ENCODE results near the gene RPP25L. TPM values are rescaled to one million over a fixed set of nuclear protein-coding genes. Genes with fewer than 3 reads are reported as not detected.

RPP25L gene
- total RNA-seq, 1 donor from 2014 or later, result 24.5 TPM

DNA sequence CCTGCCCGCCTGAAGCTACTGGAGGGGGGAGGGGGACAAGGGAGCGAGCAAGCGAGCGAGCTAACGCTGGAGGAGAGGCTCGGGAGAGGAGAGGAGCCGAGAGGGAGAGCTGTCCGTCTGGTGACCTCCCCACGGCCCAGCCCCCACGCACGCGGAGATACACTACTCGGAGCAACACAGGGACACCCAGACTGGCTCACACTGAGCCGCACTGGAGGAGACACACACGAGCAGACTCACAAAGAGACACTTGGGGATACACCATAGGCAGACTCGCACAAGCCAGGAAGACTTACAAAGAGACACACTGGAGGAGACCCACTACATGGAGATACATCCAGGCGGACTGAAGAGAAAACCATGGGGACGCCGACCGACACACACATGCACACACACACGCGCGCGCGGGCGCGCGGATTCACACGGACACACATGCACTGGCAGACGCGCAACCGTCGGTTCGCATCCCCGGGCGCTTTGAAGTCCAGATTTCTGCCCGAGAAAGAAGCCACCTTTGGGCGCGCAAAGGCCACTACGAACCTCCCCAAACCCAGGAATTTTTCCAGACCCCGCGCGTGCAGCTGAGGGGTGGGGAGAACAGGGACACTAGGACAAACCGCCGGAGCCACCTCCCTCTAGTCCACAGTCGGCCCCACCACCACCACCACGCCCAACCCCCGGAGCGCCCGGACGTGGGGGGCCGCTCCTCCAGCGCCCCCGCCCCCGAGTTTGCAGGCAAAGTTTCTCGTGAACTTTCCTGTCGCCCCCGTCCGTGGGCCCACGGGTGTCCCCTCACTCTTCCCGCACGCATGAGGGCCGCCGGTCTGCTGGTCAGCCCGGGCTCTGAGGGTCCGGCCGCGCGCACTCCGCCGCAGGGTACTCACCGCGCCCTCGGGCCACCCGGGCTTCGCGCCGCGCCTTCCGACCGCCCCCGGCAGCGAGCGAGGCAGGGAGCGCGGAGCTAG lies 22.9 kb downstream of the RPP25L start:
- Mint-ChIP-seq H3K9me3 (no peaks in the 10 kb centered on the region), H3K27me3 (ENCODE audit: low read depth) (peaks cover 94% of the 10 kb centered on the region), H3K36me3 (no peaks in the 10 kb centered on the region), H3K27ac (peak overlapping the region; percentile 41), H3K4me1 (peaks cover 40% of the 10 kb centered on the region), H3K4me3 (peak overlapping the region; percentile 85)
- TF ChIP-seq, protein P1, sequence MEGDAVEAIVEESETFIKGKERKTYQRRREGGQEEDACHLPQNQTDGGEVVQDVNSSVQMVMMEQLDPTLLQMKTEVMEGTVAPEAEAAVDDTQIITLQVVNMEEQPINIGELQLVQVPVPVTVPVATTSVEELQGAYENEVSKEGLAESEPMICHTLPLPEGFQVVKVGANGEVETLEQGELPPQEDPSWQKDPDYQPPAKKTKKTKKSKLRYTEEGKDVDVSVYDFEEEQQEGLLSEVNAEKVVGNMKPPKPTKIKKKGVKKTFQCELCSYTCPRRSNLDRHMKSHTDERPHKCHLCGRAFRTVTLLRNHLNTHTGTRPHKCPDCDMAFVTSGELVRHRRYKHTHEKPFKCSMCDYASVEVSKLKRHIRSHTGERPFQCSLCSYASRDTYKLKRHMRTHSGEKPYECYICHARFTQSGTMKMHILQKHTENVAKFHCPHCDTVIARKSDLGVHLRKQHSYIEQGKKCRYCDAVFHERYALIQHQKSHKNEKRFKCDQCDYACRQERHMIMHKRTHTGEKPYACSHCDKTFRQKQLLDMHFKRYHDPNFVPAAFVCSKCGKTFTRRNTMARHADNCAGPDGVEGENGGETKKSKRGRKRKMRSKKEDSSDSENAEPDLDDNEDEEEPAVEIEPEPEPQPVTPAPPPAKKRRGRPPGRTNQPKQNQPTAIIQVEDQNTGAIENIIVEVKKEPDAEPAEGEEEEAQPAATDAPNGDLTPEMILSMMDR (IDR thresholded peaks at IDR 0.05; ENCODE audit: unreplicated experiment), result no peak
- DNase-seq (ENCODE audit: low spot score in 2 of 2, unreplicated experiment in 2 of 2), result no peak

DNA sequence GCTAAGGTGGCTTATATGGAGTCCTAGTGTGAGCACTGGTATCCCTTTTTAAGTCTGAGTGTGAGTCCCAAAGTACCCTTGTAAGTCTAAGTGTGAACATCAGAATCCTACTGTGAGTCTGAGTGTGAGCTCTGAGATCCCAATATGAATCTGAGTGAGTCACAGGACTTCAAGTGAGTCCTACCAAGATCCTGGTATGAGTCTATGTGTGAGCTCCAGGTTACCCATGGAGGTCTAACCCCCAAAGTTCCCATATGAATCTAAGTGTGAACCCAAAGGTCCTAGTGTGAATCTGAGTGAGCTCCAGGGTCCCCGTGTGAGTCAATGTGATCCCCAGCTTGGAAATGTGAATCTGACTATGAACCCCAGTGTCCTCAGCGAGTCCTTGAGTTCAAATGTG lies 24.6 kb downstream of the RPP25L start:
- Mint-ChIP-seq H3K27me3 (ENCODE audit: low read depth) (peaks cover 94% of the 10 kb centered on the region), H3K4me1 (peaks cover 42% of the 10 kb centered on the region), H3K4me3 (no peak overlapping the region), H3K36me3 (no peaks in the 10 kb centered on the region), H3K9me3 (no peaks in the 10 kb centered on the region), H3K27ac (no peak overlapping the region)
- TF ChIP-seq, protein P1 (IDR thresholded peaks at IDR 0.05; ENCODE audit: unreplicated experiment), result no peak
- DNase-seq (ENCODE audit: low spot score in 2 of 2, unreplicated experiment in 2 of 2), result no peak

DNA sequence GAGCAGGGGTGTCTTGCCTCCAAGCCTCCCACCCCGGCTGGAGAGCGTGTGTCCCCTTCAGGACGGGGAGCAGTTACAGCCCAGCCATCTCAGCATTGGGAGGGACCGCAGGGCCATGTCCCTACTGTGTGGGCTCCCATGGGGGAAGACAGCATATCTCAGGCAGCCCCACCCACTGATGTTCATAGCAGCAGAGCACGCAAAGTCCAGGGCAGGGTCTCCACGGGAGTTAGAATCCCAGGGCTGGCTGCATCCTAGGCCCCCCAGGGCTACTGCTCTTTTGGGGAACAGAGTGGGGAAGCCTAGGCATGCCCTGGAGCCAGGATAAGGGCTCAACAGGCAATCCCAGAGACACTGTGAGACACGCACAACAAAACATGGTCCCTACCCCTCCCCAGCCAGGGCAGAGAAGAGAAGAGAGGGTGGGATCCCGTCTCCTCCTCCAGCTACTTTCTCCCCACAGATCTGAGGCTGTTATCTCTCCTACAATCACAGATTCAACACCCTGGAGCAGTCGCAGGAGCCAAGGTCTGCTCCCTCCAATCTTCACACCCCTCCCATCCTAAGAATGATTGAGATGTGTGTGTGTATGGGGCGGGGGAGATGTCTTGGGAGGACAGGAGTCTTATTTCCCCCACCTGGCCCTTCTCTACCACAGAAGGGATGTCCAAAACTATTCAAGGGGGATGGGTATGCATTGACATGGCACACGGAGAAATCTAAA lies 25.8 kb downstream of the RPP25L start:
- Mint-ChIP-seq H3K27me3 (ENCODE audit: low read depth) (peaks cover 93% of the 10 kb centered on the region), H3K27ac (no peak overlapping the region), H3K36me3 (no peaks in the 10 kb centered on the region), H3K9me3 (no peaks in the 10 kb centered on the region), H3K4me1 (peaks cover 42% of the 10 kb centered on the region), H3K4me3 (no peak overlapping the region)
- TF ChIP-seq, protein P1 (IDR thresholded peaks at IDR 0.05; ENCODE audit: unreplicated experiment), result no peak
- no peak for DNase-seq (ENCODE audit: low spot score in 2 of 2, unreplicated experiment in 2 of 2)

DNA sequence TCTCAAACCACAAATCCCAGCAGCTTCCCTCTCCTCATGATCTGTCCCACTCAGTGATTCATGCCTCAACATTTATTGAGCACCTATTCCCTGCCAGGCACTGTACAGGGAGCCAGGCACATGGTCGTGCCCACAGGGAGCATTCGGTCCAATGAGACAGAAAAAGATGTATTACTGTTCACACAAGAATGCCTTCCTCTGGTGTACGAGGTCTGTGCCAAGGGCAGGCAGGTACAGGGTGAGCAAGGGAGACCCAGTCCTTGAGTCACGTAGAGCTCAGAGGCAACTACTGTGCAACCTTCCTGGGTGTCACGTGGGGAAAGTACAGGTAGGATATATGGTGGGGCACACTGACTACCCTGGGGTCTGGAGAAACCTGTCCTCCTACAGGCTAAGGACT lies 26.9 kb downstream of the RPP25L start:
- H3K4me1 Mint-ChIP-seq, result peaks cover 45% of the 10 kb centered on the region
- peaks cover 93% of the 10 kb centered on the region for H3K27me3 Mint-ChIP-seq (ENCODE audit: low read depth)
- TF ChIP-seq, protein P1 (IDR thresholded peaks at IDR 0.05; ENCODE audit: unreplicated experiment), result no peak
- H3K9me3 Mint-ChIP-seq, result no peaks in the 10 kb centered on the region
- no peak overlapping the region for H3K27ac Mint-ChIP-seq
- no peak for DNase-seq (ENCODE audit: low spot score in 2 of 2, unreplicated experiment in 2 of 2)
- H3K4me3 Mint-ChIP-seq, result no peak overlapping the region
- H3K36me3 Mint-ChIP-seq, result no peaks in the 10 kb centered on the region

DNA sequence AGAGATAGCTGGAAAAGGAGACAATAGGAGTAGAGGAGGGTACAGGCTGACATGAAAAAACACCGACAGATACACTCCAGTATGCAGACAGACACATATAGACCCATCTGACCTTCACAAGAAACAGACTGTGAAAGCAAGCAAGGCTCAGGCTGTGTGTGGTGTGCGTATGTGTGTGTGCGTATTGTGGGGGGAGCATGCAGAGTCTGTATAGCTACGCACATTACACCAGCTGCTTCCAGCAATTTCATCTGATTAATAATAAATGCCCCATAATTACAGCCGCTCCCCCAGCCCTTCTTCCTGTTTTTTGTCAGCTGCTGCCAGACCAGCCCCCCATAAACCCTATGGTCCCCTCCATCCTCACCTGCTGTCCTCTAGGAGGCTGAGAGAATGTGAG lies 29.1 kb downstream of the RPP25L start:
- Mint-ChIP-seq H3K4me1 (peaks cover 47% of the 10 kb centered on the region), H3K4me3 (no peak overlapping the region), H3K27me3 (ENCODE audit: low read depth) (peaks cover 94% of the 10 kb centered on the region), H3K27ac (no peak overlapping the region), H3K36me3 (no peaks in the 10 kb centered on the region), H3K9me3 (no peaks in the 10 kb centered on the region)
- DNase-seq (ENCODE audit: low spot score in 2 of 2, unreplicated experiment in 2 of 2), result no peak
- TF ChIP-seq, protein P1 (IDR thresholded peaks at IDR 0.05; ENCODE audit: unreplicated experiment), result no peak

Measured in mesothelial cell of epicardium (in vitro differentiated cells).